GM23338 (cell line): Measurements from ENCODE around the gene TRNP1. TPM values are rescaled to one million over a fixed set of nuclear protein-coding genes. Genes with fewer than 3 reads are reported as not detected.

Experiments
- ATAC-seq: fragments of 200-7000 bp; cut with Tn5 transposase; 3 replicates; pipeline ENCODE4 v1.9.1; 2020
- DNase-seq: peaks from one replicate; pipeline ENCODE4 v3.0.0-alpha.2; 2015; ENCODE audit warnings: low spot score
- H2AFZ ChIP-seq: fragments of 200-600 bp; sonication (generic); 2 replicates; pipeline ENCODE4 v1.8.0; 2016; ENCODE audit warnings: antibody characterized with exemption, mild to moderate bottlenecking, moderate library complexity
- H3F3A ChIP-seq: fragments of 200-600 bp; sonication (generic); replicated peaks from 2 replicates; pipeline ENCODE4 v1.8.0; 2017; ENCODE audit warnings: antibody characterized with exemption, mixed run types, low read depth
- H3K27ac ChIP-seq: fragments of 200-600 bp; sonication (generic); 2 replicates; pipeline ENCODE4 v1.6.1; 2016; ENCODE audit warnings: low read depth
- H3K27me3 ChIP-seq: fragments of 200-600 bp; sonication (generic); 2 replicates; pipeline ENCODE4 v1.8.0; 2016; ENCODE audit warnings: mild to moderate bottlenecking, mixed run types, moderate library complexity; ENCODE audit not compliant: insufficient read depth
- H3K36me3 ChIP-seq: fragments of 200-600 bp; sonication (generic); 2 replicates; pipeline ENCODE4 v1.8.0; 2016; ENCODE audit warnings: mild to moderate bottlenecking; ENCODE audit not compliant: insufficient read depth
- H3K4me1 ChIP-seq: fragments of 200-600 bp; sonication (generic); 2 replicates; pipeline ENCODE4 v1.8.0; 2016; ENCODE audit warnings: mild to moderate bottlenecking, moderate library complexity; ENCODE audit not compliant: insufficient read depth
- H3K4me2 ChIP-seq: fragments of 200-600 bp; sonication (generic); 2 replicates; pipeline ENCODE4 v1.7.1; 2017; ENCODE audit warnings: mixed run types
- H3K4me3 ChIP-seq: fragments of 200-600 bp; sonication (generic); 2 replicates; pipeline ENCODE4 v1.6.1; 2016; ENCODE audit warnings: mixed run types
- H3K79me2 ChIP-seq: fragments of 200-600 bp; sonication (generic); replicated peaks from 2 replicates; pipeline ENCODE4 v1.8.0; 2017; ENCODE audit warnings: mild to moderate bottlenecking; ENCODE audit not compliant: insufficient read depth
- H3K9me2 ChIP-seq: fragments of 200-600 bp; sonication (generic); 2 replicates; pipeline ENCODE4 v1.8.0; 2017; ENCODE audit not compliant: insufficient read depth
- H4K20me1 ChIP-seq: fragments of 200-600 bp; sonication (generic); replicated peaks from 2 replicates; pipeline ENCODE4 v1.8.0; 2017; ENCODE audit warnings: mild to moderate bottlenecking; ENCODE audit not compliant: insufficient read depth
- H3K27ac Mint-ChIP-seq: 2 replicates; pipeline ENCODE4 v1.8.0; 2020; ENCODE audit warnings: inconsistent platforms, mild to moderate bottlenecking, moderate library complexity, mixed read lengths
- H3K27me3 Mint-ChIP-seq: 3 replicates; pipeline ENCODE4 v1.8.0; 2022; ENCODE audit warnings: low read depth, mild to moderate bottlenecking, moderate library complexity, mixed read lengths, inconsistent platforms; ENCODE audit not compliant: insufficient read depth, poor library complexity
- H3K36me3 Mint-ChIP-seq: 3 replicates; pipeline ENCODE4 v1.8.0; 2021; ENCODE audit warnings: low read depth, mild to moderate bottlenecking, inconsistent platforms, moderate library complexity, mixed read lengths
- H3K4me1 Mint-ChIP-seq: 3 replicates; pipeline ENCODE4 v1.8.0; 2020; ENCODE audit warnings: mild to moderate bottlenecking, inconsistent platforms, mixed read lengths
- H3K4me3 Mint-ChIP-seq: 3 replicates; pipeline ENCODE4 v1.8.0; 2021; ENCODE audit warnings: moderate library complexity, mild to moderate bottlenecking, inconsistent platforms, mixed read lengths
- H3K9me3 Mint-ChIP-seq: 3 replicates; pipeline ENCODE4 v1.8.0; 2020; ENCODE audit warnings: moderate library complexity, mild to moderate bottlenecking, inconsistent platforms, mixed read lengths
- EZH2 ChIP-seq: fragments of 200-600 bp; sonication (generic); IDR thresholded peaks from one replicate; pipeline ENCODE4 v1.8.0; 2017; ENCODE audit warnings: antibody characterized with exemption, mild to moderate bottlenecking, low read depth; ENCODE audit not compliant: unreplicated experiment
- JUNB ChIP-seq: IDR thresholded peaks from one replicate; pipeline ENCODE4 v1.6.1; 2016; ENCODE audit warnings: antibody characterized with exemption; ENCODE audit not compliant: unreplicated experiment
- polyA plus RNA-seq: library from polyadenylated mRNA; unstranded; fragments of >200 nt; fragmentation: Nextera tagmentation; extraction: Ambion mirVana; gene quantifications from 2 replicates; pipeline ENCODE4 v1.2.1, GENCODE V29; 2016
- total RNA-seq: library from RNA; depleted of rRNA; stranded (reverse); fragments of >200 nt; shearing (Covaris generic); gene quantifications from 2 replicates; pipeline ENCODE4 v1.2.3, GENCODE V29; 2014
- TF ChIP-seq, protein P1 (sequence below), 2 experiments: fragments of 200-600 bp in 1 of 2; sonication (generic) in 1 of 2; conservative IDR thresholded peaks; 2 replicates each; pipeline versions ENCODE4 v1.5.1 to v1.6.1; 2016 to 2017; ENCODE audit warnings: antibody characterized with exemption in 2 of 2, low read depth in 2 of 2, mild to moderate bottlenecking in 2 of 2, moderate library complexity in 1 of 2
- TF ChIP-seq, protein P2 (sequence below): fragments of 250-450 bp; sonication (Bioruptor Pico); IDR thresholded peaks from 2 replicates; pipeline ENCODE4 v1.5.0; 2020; ENCODE audit warnings: mild to moderate bottlenecking, moderate library complexity

Gene TRNP1
- total and polyA plus RNA-seq, 2 experiments from 2014 or later = 21.2 to 54.3 TPM

DNA sequence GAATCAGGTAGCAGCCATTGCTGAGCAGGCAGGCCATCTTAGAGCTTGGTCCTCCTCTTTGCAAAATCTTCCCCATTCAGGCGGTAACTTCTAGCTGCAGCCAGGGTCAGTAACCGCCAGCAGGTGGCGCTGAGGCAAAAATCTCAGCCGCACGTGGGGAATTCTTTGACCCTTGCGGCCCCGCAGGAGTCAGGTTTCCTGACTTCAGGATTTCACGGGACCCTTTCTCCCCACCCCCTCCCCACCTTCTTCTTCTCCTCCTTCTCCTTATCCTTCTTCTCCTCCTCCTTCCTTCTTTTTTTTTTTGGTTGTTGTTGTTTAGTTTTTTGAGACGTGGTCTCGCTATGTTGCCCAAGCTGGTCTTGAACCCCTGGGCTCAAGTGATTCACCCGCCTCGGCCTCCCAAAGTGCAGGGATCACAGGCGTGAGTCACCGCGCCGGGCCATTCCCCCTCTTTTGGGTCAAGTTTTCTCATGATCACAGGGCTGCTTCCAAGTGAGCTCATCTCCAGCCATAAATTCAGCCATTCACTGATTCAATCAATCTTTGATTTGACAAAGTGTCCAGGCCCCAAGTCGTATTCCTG lies 52.6 kb downstream of the TRNP1 start:
- DNase-seq (peak; percentile 91), ATAC-seq (peak; percentile 66)
- no peaks in the 10 kb centered on the region for H3K36me3 ChIP-seq
- no peaks in the 10 kb centered on the region for H4K20me1 ChIP-seq
- H3K4me2 ChIP-seq = peak overlapping the region; percentile 71
- Mint-ChIP-seq H3K4me3 (0 out of 3 replicates have a peak overlapping the region, but pooled peaks have one; percentile 56), H3K4me1 (peaks cover 40% of the 10 kb centered on the region), H3K27me3 (peaks cover 11% of the 10 kb centered on the region), H3K36me3 (peaks cover 16% of the 10 kb centered on the region), H3K27ac (no peak overlapping the region), H3K9me3 (peaks cover 10% of the 10 kb centered on the region; the same call in 2 of the 3 replicates)
- 0 out of 2 replicates have a peak, but pooled peaks cover 6% of the 10 kb centered on the region for H3F3A ChIP-seq
- H3K79me2 ChIP-seq = no peaks in the 10 kb centered on the region
- H3K27me3 ChIP-seq = no peaks in the 10 kb centered on the region
- peaks cover 6% of the 10 kb centered on the region; the same call in 1 of the 2 replicates for H3K9me2 ChIP-seq
- peak overlapping the region; percentile 4; the same call in 1 of the 2 replicates for H2AFZ ChIP-seq
- H3K4me3 ChIP-seq = 0 out of 2 replicates have a peak overlapping the region, but pooled peaks have one; percentile 43
- TF ChIP-seq, protein P1, sequence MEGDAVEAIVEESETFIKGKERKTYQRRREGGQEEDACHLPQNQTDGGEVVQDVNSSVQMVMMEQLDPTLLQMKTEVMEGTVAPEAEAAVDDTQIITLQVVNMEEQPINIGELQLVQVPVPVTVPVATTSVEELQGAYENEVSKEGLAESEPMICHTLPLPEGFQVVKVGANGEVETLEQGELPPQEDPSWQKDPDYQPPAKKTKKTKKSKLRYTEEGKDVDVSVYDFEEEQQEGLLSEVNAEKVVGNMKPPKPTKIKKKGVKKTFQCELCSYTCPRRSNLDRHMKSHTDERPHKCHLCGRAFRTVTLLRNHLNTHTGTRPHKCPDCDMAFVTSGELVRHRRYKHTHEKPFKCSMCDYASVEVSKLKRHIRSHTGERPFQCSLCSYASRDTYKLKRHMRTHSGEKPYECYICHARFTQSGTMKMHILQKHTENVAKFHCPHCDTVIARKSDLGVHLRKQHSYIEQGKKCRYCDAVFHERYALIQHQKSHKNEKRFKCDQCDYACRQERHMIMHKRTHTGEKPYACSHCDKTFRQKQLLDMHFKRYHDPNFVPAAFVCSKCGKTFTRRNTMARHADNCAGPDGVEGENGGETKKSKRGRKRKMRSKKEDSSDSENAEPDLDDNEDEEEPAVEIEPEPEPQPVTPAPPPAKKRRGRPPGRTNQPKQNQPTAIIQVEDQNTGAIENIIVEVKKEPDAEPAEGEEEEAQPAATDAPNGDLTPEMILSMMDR (conservative IDR thresholded peaks at IDR 0.05; ENCODE audit: low read depth in 2 of 2) = peak; percentile 92 to 97
- no peak for TF ChIP-seq JUNB
- TF ChIP-seq, protein P2, sequence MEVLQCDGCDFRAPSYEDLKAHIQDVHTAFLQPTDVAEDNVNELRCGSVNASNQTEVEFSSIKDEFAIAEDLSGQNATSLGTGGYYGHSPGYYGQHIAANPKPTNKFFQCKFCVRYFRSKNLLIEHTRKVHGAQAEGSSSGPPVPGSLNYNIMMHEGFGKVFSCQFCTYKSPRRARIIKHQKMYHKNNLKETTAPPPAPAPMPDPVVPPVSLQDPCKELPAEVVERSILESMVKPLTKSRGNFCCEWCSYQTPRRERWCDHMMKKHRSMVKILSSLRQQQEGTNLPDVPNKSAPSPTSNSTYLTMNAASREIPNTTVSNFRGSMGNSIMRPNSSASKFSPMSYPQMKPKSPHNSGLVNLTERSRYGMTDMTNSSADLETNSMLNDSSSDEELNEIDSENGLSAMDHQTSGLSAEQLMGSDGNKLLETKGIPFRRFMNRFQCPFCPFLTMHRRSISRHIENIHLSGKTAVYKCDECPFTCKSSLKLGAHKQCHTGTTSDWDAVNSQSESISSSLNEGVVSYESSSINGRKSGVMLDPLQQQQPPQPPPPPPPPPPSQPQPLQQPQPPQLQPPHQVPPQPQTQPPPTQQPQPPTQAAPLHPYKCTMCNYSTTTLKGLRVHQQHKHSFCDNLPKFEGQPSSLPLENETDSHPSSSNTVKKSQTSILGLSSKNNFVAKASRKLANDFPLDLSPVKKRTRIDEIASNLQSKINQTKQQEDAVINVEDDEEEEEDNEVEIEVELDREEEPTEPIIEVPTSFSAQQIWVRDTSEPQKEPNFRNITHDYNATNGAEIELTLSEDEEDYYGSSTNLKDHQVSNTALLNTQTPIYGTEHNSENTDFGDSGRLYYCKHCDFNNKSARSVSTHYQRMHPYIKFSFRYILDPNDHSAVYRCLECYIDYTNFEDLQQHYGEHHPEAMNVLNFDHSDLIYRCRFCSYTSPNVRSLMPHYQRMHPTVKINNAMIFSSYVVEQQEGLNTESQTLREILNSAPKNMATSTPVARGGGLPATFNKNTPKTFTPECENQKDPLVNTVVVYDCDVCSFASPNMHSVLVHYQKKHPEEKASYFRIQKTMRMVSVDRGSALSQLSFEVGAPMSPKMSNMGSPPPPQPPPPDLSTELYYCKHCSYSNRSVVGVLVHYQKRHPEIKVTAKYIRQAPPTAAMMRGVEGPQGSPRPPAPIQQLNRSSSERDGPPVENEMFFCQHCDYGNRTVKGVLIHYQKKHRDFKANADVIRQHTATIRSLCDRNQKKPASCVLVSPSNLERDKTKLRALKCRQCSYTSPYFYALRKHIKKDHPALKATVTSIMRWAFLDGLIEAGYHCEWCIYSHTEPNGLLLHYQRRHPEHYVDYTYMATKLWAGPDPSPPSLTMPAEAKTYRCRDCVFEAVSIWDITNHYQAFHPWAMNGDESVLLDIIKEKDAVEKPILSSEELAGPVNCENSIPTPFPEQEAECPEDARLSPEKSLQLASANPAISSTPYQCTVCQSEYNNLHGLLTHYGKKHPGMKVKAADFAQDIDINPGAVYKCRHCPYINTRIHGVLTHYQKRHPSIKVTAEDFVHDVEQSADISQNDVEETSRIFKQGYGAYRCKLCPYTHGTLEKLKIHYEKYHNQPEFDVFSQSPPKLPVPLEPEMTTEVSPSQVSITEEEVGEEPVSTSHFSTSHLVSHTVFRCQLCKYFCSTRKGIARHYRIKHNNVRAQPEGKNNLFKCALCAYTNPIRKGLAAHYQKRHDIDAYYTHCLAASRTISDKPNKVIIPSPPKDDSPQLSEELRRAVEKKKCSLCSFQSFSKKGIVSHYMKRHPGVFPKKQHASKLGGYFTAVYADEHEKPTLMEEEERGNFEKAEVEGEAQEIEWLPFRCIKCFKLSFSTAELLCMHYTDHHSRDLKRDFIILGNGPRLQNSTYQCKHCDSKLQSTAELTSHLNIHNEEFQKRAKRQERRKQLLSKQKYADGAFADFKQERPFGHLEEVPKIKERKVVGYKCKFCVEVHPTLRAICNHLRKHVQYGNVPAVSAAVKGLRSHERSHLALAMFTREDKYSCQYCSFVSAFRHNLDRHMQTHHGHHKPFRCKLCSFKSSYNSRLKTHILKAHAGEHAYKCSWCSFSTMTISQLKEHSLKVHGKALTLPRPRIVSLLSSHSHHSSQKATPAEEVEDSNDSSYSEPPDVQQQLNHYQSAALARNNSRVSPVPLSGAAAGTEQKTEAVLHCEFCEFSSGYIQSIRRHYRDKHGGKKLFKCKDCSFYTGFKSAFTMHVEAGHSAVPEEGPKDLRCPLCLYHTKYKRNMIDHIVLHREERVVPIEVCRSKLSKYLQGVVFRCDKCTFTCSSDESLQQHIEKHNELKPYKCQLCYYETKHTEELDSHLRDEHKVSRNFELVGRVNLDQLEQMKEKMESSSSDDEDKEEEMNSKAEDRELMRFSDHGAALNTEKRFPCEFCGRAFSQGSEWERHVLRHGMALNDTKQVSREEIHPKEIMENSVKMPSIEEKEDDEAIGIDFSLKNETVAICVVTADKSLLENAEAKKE (CRISPR knock-in tag) = no peak
- no peak for TF ChIP-seq EZH2
- peaks cover 36% of the 10 kb centered on the region for H3K4me1 ChIP-seq
- H3K27ac ChIP-seq = peak overlapping the region; percentile 56; the same call in 1 of the 2 replicates
